NCI-H187 (cell line): ENCODE measurements around the gene ELAVL1.

Source experiments
- DNase-seq, 2 experiments: peaks; one replicate each; lab custom pipeline; 2025; lab: John Stamatoyannopoulos, UW

Gene ELAVL1

DNA sequence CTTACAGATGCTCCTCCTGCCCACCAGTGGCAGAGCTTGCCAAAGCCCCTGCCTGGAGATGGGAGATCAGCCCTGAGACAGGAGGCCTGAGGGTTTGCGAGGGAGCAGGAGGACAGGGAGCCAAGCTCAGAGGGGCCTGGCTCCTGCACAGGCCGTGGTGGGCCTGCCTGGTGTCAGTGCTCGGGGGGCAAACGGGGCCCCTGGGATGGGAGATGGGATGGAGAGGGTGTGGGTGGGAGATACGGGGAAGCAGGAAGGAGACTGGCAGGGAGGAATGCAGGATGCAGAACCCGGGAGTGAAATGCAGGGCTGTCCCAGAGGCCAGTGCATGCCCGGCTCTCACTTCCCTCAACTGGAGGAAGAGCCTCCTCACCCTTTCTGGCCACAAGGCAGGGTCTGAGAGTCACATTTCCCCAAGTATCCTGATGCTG lies 19.9 kb downstream of the ELAVL1 start:
- no peak for DNase-seq

DNA sequence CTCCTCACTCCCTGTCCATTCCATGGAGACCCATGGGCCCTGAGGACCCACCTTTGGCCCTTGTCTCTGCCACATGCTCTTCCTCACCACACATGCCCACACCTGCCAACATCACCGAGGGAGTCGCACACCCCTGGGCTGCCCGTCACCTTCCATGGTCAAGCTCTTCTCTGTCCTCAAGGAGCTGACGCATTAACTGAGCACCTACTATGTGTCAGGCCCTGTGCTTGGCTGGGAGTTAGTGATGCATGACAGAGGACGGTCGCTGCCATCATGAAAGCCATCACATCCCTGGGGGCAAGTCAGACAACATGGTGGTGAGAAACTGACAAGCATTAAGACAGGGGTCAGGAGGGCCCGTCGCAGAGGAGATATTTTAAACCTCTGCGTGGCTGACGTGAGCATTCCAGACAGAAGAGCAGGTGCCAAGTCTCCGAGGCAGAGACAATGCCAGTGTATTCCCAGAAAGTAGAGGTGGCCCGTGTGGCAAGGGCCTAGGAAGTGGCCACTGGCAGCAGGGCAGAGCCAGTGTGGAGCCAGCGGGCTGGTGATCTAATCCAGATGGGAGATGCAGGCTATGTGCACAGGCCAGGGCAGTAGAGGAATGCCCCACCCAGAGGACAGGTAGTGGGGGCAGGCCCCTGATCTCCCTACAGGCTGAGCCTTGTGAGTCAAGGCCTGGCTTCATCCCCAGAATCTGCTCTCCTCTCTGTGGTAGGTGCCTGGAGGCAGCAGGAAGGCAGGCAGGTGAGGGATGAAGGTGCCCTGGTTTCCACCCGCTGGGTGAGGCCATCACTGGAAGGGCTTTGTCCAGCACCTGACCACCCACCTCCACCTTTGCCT lies 21.2 kb downstream of the ELAVL1 start:
- no peak for DNase-seq

GRCh38 chr19:7983286-7983950 lies 22.0 kb downstream of the ELAVL1 start:
- DNase-seq = peak in 1 of 2 experiments; percentile 2

GRCh38 chr19:7982651-7983099 lies 22.8 kb downstream of the ELAVL1 start:
- no peak for DNase-seq

GRCh38 chr19:7982103-7982502 lies 23.3 kb downstream of the ELAVL1 start:
- no peak for DNase-seq

- no peak for DNase-seq
These were observed 23.8 kb downstream of the ELAVL1 start for GRCh38 chr19:7981661-7982060.

- DNase-seq = no peak
These were observed 24.2 kb downstream of the ELAVL1 start for GRCh38 chr19:7981199-7981598.

DNA sequence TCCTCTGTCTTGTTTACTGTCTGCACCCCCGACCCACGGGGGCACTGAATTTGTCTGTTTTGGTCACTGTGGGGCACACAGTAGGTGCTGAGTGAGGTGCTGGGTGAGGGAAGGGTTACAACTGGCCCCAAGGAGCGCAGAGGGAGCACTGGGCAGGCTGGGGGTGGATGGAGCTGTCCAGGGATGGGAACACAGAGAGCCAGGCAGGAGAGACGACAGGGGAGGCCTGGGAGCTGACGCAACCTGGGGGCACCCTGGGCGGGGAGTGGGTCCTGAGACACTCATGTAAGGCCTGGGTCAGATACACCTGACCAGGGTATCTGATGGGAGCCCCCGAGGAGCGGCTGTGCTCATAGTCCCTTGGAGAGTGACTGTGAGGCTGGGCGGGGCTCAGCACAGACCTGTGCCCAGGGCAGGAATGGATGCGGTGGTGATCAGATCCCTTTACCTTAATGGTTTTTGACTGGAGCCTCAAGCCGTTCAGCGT lies 24.8 kb downstream of the ELAVL1 start:
- DNase-seq = no peak

GRCh38 chr19:7980168-7980567 lies 25.3 kb downstream of the ELAVL1 start:
- no peak for DNase-seq

DNA sequence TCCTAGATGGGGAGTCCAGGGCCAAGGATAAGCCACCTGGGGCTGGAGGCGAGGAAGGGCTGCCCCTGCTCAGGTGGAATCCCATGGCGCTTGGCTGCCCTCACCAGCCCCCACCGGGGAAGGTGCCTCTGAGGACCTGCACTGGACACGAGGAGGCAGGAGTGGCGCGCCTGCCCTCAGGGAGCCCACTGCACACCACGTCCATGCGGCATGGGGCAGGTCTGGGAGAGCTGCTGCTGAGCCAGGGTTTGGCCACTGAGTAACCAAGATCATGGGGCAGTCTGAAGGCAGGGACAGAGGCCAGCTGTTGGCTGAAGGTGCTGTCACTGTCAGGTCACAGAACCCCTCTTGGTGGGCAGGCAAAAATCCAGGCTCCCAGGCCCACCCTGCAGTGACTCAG lies 25.9 kb downstream of the ELAVL1 start:
- no peak for DNase-seq

DNA sequence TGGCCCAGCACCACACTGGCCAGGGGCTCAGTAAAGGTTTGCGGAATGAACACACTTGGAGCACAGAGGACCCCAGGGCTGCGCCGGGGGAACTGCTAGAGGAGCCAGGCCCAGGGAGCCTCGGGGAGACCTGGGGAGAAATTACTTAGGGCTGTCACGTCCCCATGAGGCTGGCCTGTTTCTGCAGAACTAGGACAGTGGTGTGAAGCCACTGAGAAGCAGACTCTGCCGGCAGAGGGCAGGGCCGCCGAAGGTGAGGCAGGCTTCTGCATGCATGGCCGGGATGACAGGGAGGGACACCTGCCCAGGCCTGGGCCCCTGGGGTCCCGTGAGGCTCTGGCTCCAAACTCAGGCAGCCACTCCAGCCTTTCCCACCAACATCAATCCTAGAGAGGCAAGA lies 26.4 kb downstream of the ELAVL1 start:
- DNase-seq = no peak

DNA sequence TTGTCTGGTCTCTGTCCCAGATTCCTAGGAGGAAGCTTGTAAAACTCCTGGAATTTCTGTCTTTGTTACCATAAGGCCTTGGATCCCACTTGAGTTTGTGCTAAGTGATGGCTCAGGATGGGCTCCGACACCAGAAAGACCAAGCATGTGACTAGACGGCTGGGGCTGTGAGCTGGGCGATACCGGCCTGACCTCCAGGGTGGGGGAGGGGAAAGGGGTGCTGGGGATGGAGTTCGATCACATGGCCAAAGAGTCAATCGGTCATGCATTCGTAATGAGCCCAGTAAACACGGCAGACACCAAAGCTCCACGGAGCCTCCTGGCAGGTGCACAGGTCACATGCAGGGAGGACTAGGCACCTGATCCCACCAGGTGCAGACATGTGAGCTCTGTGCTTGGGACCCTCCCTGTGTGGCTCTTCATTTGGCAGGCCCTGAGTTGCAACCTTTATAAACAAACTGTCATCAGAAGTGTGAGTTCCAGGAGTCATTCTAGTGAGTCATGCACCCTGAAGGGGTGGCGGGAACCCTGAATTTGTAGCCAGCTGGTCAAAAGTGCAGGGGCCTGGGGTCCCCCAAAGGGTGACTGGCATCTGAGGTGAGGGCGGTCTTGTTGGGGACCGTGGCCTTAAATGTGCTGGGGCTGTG lies 27.1 kb downstream of the ELAVL1 start:
- no peak for DNase-seq

DNA sequence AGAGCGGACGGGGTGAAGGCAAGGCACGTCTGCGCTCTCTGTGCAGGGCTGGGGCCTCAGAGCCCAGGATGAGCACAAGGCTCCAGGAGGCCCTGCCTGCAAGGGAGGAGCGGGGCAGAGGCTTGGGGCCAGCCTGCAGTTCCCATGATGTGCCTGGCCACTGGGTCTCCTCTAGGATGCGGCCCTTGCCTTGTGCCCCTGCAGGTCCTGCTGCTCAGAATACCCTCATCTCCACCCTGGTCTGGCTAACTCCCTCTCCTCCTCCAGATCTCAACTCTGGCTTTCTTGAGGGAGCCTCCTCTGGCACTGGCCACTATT lies 27.8 kb downstream of the ELAVL1 start:
- no peak for DNase-seq

- DNase-seq = no peak
These were observed 28.3 kb downstream of the ELAVL1 start for GRCh38 chr19:7977021-7977722.

DNA sequence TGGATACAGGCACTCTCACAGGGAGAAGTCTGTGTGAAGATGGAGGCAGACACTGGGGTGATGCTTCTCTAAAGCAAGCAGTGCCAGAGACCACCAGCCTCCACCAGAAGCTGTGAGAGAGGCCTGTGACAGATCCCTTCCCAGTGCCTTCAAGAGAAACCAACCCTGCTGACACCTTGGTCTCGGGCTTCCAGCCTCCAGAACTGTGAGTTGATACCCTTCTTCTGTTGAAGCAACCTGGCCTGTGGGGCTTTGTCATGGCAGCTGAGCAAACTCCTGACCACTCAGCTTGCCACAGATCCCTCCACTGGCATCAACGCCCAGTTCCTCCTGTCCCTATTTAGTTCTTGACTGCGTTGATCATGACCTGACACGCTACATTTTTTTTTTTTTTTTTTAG lies 29.0 kb downstream of the ELAVL1 start:
- no peak for DNase-seq

DNA sequence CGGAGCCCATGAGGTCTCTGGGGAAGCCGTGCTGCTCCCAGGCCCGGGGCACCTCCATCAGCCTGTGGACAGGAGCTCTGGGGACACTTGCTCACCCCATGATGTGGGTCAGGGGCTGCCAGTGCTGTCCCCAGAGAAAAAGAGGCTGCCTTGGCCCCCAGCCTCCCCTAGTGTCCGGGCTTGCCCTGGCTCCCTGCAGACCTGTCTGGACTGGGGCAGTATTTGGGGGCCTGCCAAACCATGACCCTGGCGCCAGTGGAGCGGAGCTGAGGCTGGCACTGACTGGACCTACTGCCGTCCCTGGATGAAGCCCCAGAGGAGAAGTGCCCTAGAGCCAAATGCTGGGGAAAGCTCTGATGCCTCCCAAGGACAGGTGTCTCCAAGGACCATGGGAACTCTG lies 30.4 kb downstream of the ELAVL1 start:
- DNase-seq = no peak

- no peak for DNase-seq
These were observed 31.6 kb downstream of the ELAVL1 start for GRCh38 chr19:7973883-7974282.

DNA sequence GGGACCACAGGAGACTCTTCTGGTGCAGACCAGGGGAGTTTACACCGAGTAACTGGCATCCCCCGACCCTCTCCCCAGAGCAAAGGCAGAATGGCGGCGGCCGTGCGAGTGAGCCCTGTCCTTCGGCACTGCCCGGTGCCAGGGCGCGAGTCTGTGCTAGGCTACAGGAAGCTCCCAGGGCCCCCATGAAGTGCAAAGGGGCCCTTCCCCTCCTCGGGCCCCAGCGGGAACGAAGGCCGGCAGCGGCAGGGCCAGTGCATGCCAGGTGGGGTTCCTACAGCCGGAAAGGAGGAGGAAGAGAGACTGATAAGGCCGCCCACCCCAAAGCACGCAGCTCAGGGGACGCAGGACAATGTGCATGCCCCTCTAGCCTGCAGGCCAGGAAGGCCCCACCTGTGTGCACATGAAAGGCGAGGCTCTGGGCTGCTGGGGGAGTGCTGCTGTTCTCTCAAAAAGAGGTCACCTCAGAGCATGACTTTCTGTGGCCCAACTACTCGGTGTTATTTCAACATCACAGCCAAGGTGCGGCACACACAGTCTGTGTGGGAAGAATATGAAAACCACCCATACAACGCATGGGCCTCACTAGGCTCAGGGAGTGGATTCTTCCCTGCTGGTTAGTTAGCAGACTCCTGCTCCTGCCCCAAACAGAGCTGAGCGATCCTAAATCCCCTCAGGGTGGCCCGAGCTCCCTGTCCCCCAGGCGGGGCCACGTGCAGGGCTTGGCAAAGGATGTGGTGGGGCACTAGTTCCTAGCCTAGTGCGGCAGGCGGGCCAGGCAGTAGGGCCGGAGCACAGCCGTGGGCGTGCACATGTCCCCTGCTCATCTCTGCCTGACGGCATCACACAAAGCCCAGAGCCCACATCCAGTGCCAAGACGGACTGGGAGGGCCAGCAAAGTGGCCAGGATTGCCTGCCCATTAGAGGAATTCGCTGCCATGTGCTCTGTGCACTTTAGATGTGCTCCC lies 33.6 kb downstream of the ELAVL1 start:
- DNase-seq = no peak

GRCh38 chr19:7970716-7971448 lies 34.6 kb downstream of the ELAVL1 start:
- no peak for DNase-seq

- no peak for DNase-seq
These were observed 35.9 kb downstream of the ELAVL1 start for GRCh38 chr19:7969555-7969939.
